ENCODE data around the gene SKIDA1. TPM values are rescaled to one million over a fixed set of nuclear protein-coding genes. Genes with fewer than 3 reads are reported as not detected.

SKIDA1 gene
- total RNA-seq, 1 donor from 2014 or later, result 2.7 TPM

DNA sequence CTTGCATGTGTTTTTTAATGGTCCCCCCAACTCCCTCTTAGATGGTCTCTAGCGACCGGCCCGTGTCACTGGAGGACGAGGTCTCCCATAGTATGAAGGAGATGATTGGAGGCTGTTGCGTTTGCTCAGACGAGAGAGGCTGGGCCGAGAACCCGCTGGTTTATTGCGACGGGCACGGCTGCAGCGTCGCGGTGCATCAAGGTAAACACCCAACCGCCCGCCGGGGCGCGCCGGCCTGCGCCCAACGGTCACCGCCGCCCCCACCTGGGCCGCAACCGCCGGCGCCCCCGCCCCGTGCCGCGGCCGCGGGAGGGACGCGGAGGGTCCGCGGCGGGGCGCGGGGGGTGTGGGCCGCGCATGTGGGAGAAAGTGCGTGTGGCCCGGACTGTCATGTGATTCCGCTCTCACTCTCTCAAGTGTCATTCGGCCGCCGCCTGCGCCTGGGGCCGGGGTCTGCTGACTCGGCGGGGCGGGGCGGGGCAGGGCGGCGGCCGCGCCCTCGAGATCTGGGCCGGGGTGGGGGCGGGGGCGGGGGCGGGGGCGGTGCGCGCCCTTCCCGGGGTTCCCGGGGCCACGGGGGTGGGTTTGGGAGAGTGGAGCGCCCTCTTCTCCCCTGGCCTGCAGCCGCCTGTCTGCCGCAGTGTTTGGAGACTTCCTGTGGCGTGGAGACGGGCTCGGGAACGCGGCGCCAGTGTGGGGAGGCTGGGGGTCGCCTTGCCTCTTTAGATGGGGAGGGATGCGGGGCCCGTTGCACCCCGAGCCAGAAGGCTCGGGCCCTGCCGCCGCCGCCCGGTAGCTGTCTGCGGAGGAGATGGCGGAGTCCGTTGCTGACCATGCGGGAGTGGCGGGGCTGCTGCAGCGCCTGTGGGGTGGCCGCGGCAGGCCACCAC, 9.4 kb upstream of the SKIDA1 start:
- peak overlapping the region; percentile 81 for H3K4me3 ChIP-seq
- TF ChIP-seq, protein P1, sequence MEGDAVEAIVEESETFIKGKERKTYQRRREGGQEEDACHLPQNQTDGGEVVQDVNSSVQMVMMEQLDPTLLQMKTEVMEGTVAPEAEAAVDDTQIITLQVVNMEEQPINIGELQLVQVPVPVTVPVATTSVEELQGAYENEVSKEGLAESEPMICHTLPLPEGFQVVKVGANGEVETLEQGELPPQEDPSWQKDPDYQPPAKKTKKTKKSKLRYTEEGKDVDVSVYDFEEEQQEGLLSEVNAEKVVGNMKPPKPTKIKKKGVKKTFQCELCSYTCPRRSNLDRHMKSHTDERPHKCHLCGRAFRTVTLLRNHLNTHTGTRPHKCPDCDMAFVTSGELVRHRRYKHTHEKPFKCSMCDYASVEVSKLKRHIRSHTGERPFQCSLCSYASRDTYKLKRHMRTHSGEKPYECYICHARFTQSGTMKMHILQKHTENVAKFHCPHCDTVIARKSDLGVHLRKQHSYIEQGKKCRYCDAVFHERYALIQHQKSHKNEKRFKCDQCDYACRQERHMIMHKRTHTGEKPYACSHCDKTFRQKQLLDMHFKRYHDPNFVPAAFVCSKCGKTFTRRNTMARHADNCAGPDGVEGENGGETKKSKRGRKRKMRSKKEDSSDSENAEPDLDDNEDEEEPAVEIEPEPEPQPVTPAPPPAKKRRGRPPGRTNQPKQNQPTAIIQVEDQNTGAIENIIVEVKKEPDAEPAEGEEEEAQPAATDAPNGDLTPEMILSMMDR (IDR thresholded peaks at IDR 0.05; ENCODE audit: borderline replicate concordance), result peak; percentile 26
- peaks cover 34% of the 10 kb centered on the region for H3K4me1 ChIP-seq
- H3K36me3 ChIP-seq, result peaks cover 27% of the 10 kb centered on the region
- H3K9me3 ChIP-seq (replicated peaks), result no peaks in the 10 kb centered on the region
- no peaks in the 10 kb centered on the region for H3K27me3 ChIP-seq (ENCODE audit: low read depth)
- peak; percentile 53 for DNase-seq
- intact Hi-C loops (cut with micrococcal nuclease), result no loop called here
- H3K27ac ChIP-seq (replicated peaks), result peak overlapping the region; percentile 99

DNA sequence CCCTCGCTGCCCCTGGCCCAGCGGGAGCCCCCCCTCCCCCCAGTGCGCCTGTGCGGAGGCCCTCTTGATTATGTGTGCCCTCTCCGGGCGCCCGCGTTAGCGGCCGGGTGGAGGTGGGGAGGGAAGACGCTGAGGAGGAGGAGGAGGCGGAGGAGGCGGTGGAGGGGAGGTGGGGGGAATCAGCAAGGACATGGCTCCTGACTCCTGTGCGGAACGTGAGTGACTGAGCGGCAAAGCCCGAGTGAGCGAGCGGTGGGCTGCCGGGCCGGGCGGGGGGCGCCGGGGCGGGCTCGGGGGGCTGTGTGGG, 8.8 kb upstream of the SKIDA1 start:
- peaks cover 21% of the 10 kb centered on the region for H3K36me3 ChIP-seq
- intact Hi-C loops (cut with micrococcal nuclease), result no loop called here
- peak overlapping the region; percentile 81 for H3K4me3 ChIP-seq
- H3K27me3 ChIP-seq (ENCODE audit: low read depth), result no peaks in the 10 kb centered on the region
- TF ChIP-seq, protein P1 (IDR thresholded peaks at IDR 0.05; ENCODE audit: borderline replicate concordance), result no peak
- peaks cover 38% of the 10 kb centered on the region for H3K4me1 ChIP-seq
- no peaks in the 10 kb centered on the region for H3K9me3 ChIP-seq (replicated peaks)
- DNase-seq, result no peak
- H3K27ac ChIP-seq (replicated peaks), result peak overlapping the region; percentile 99

DNA sequence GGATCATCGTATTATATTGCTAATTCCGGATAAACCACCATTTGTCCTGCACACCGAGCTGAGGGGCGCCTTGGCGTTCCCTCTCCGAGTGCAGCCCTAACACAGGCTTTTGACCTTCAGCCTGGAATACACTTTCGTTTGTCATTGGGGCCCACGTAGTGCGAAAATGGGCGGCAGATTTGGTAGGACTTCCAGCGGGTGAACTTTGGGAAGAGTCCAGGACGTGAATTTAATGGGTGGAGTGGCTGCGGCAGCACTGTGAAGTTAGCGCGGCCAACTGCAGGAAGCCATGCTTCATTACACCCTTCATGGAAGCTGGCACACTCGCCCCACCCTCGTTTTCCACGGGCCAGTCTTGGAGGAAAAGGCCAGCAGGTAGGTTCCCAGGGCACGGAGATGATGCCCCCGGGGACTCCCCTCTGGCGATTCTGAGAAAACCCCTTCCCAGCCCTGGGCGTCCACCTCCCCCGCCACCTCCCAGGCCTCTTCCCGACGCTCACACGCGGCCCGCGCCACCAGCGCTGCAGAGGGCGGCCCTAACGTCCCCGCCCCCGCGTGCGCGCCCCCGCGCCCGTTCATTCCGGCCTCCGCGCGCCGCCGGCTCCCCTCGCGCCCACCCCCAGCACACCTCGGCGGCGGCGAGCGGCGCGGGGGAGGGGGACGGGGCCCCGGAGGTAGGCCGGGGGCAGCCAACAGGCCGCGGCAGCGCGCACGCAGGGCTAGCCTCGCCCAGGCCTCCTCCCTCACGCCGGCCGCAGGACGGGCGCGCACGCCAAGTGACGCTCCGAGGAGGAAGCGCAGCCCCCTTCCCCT, 8.2 kb upstream of the SKIDA1 start, which contains the start of gene MLLT10:
TSS of gene MLLT10 (plus strand) at position 766 of the 813 bp plus-strand sequence. CDS start 413 bp downstream, outside the sequence.
- H3K4me3 ChIP-seq, result peak within 1 kb of the TSS; percentile 81
- DNase-seq, result peak; percentile 95
- H3K4me1 ChIP-seq, result peaks cover 43% of the 10 kb centered on the region
- intact Hi-C loops (cut with micrococcal nuclease), result no loop called here
- no peaks in the 10 kb centered on the region for H3K27me3 ChIP-seq (ENCODE audit: low read depth)
- H3K9me3 ChIP-seq (replicated peaks), result no peaks in the 10 kb centered on the region
- TF ChIP-seq, protein P1 (IDR thresholded peaks at IDR 0.05; ENCODE audit: borderline replicate concordance), result peak; percentile 48
- H3K27ac ChIP-seq (replicated peaks), result peak within 1 kb of the TSS; percentile 99
- peaks cover 15% of the 10 kb centered on the region for H3K36me3 ChIP-seq

DNA sequence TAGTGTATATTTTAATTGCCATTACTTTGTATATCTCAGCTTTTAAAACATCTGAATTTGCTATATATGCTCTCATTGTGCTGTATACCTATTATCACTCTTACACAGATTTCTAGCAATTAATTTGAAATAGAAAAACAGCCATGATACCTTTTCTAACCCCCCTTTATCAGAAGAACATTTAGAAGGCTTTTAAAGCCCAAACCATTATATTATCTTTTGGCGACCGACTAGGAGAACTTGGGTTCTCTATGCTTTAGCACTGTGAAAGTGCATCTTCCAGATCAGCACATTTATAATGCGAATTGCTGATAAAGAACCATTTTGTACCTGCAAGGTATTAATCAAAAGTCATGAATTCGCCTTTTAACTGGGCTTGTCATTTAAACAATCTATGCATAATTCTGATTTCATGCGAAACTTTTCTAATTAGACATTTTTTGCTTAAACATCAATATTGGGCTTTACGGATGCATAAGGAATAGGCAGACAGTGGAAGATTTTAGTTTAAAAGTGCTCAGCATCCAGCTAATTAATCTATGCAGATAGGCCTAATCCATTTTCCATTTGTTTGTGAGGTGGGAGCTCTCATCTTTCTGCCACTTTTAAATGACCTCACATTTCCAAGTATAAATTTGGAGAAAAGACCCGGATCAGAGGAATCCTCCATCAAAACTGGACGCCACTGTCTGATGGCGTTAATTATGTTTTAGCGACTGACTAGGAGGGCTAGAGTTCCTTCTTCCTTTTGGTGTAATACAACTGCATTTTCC, 7.4 kb upstream of the SKIDA1 start:
- Histone ChIP-seq H3K4me3 (peak overlapping the region; percentile 81), H3K27ac (replicated peaks) (peak overlapping the region; percentile 99), H3K4me1 (peaks cover 50% of the 10 kb centered on the region), H3K36me3 (peaks cover 7% of the 10 kb centered on the region), H3K9me3 (replicated peaks) (no peaks in the 10 kb centered on the region), H3K27me3 (ENCODE audit: low read depth) (no peaks in the 10 kb centered on the region)
- DNase-seq, result no peak
- intact Hi-C loops (cut with micrococcal nuclease), result no loop called here
- TF ChIP-seq, protein P1 (IDR thresholded peaks at IDR 0.05; ENCODE audit: borderline replicate concordance), result no peak

DNA sequence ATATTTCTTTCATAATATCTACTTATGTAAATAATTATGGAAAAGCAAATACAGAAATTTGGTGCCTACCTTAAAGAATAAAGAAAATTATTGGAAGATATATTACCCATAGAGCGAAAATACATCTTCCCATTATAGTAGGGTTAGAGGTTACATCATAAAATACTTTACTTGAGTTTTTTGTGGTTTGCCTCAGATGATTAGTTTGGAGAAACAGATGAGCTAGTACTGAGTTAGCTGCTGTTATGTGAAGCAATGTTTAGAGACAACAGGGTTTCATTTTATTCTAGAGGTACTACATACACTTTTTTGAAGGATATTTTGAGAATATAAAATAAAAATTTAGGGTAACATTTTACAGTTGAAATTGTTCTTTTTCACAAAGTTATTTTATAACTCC, 5.7 kb upstream of the SKIDA1 start:
- intact Hi-C loops (cut with micrococcal nuclease), result no loop called here
- peaks cover 48% of the 10 kb centered on the region for H3K4me1 ChIP-seq
- H3K36me3 ChIP-seq, result no peaks in the 10 kb centered on the region
- peak overlapping the region; percentile 99 for H3K27ac ChIP-seq (replicated peaks)
- no peak overlapping the region for H3K4me3 ChIP-seq
- DNase-seq, result no peak
- no peaks in the 10 kb centered on the region for H3K9me3 ChIP-seq (replicated peaks)
- TF ChIP-seq, protein P1 (IDR thresholded peaks at IDR 0.05; ENCODE audit: borderline replicate concordance), result no peak
- H3K27me3 ChIP-seq (ENCODE audit: low read depth), result no peaks in the 10 kb centered on the region
